T-helper 1 cell treated with Interleukin-12 subunit alpha and Interleukin-12 subunit beta and Interleukin-4 antibody, amounts not matched to agents 30 μg/mL and 1 μg/mL, for 36 hours (primary cell): ENCODE data around the gene DEFB131A.
"Not testable (repeated sequence)": the region's sequence is repeated elsewhere in the genome, so short reads cannot be mapped to it uniquely, and the experiment has no call there.

ENCODE experiments used
- H3K27ac Mint-ChIP-seq: one replicate; pipeline ENCODE4 v1.8.0; 2021; ENCODE audit warnings: mild to moderate bottlenecking, mixed read lengths
- H3K27me3 Mint-ChIP-seq: one replicate; pipeline ENCODE4 v1.8.0; 2021; ENCODE audit warnings: low read depth, mixed read lengths
- H3K36me3 Mint-ChIP-seq: one replicate; pipeline ENCODE4 v1.8.0; 2021; ENCODE audit warnings: low read depth, mixed read lengths
- H3K4me1 Mint-ChIP-seq: one replicate; pipeline ENCODE4 v1.8.0; 2021; ENCODE audit warnings: low read depth, mixed read lengths
- H3K4me3 Mint-ChIP-seq: one replicate; pipeline ENCODE4 v1.8.0; 2021; ENCODE audit warnings: mild to moderate bottlenecking, moderate library complexity, mixed read lengths
- H3K9me3 Mint-ChIP-seq: one replicate; pipeline ENCODE4 v1.8.0; 2021; ENCODE audit warnings: mixed read lengths

The DEFB131A gene

DNA sequence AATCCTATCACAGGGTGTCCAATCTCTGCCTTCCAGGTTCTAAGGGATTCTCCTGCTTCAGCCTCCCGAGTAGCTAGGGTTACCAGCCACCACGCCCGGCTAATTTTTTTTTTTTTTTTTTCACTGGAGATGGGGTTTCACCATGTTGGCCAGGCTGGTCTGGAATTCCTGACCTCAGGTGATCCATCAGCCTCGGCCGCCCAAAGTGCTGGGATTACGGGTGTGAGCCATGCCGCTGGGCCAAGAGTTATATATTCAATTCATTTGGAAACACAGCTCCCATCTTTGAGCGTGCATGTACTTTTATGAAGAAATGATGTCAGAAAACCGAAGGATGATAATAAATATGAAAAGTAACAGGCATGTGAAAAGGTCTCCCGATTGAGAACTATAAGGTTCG is 38.7 kb downstream of the DEFB131A start:
- not testable (repeated sequence) for H3K4me3 Mint-ChIP-seq, H3K27ac Mint-ChIP-seq, H3K36me3 Mint-ChIP-seq, H3K4me1 Mint-ChIP-seq, H3K27me3 Mint-ChIP-seq, H3K9me3 Mint-ChIP-seq

- not testable (repeated sequence) for H3K27ac Mint-ChIP-seq, H3K4me1 Mint-ChIP-seq, H3K27me3 Mint-ChIP-seq, H3K36me3 Mint-ChIP-seq, H3K9me3 Mint-ChIP-seq, H3K4me3 Mint-ChIP-seq
These were observed 39.5 kb downstream of the DEFB131A start for GRCh38 chr4:9483682-9484081.

DNA sequence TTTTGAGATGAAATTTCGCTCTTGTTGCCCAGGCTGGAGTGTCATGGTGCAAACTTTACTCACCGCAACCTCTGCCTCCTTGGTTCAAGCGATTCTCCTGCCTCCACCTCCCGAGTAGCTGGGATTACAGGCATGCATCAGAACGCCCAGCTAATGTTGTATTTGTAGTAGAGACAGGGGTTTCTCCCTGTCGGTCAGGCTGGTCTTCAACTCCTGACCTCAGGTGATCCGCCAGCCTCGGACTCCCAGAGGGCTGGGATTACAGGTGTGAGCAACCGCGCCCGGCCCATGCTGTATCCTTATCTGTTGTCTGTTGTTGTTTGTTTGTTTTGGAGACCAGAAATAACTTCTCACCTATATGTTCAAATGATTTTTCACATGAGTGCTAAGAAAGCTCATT is 42.7 kb downstream of the DEFB131A start:
- H3K27ac Mint-ChIP-seq, H3K9me3 Mint-ChIP-seq, H3K4me1 Mint-ChIP-seq, H3K36me3 Mint-ChIP-seq, H3K27me3 Mint-ChIP-seq, H3K4me3 Mint-ChIP-seq: not testable (repeated sequence)

DNA sequence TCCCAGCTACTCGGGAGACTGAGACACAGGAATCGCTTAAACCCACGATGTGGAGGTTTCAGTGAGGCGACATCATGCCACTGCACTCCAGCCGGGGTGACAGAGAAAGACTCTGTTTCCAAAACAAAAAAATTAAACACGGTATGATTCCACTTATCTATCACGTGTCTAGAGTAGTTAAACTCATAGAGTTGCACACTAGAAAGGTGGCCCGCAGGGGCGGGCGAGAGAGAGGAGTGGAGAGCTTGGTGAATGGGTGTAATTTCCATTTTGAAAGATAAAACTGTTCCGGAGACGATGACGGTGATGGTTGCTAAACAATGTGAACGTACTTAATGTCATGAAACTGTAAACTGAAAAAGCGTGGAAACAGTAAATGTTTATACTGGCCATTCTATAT is 44.6 kb downstream of the DEFB131A start:
- not testable (repeated sequence) for H3K4me1 Mint-ChIP-seq, H3K27ac Mint-ChIP-seq, H3K36me3 Mint-ChIP-seq, H3K9me3 Mint-ChIP-seq, H3K27me3 Mint-ChIP-seq, H3K4me3 Mint-ChIP-seq

DNA sequence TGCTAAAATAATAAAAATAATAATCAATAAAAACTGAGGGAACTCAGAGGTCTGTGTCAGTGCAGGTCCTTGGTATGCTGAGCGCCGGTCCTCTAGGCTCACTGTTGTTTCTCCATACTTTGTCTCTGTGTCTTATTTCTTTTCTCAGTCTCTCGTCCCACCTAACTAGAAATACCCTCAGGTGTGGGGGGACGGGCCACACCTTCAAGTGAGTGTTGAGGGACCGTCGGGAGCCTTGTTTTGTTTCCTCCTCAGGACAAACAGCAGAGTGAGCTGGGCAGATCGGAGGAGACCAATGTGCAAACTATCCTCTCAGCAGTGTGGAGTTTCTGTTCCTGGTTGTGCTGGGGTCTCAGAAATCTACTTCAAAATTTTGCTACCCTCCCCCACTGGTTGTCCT is 46.3 kb downstream of the DEFB131A start:
- not testable (repeated sequence) for H3K27me3 Mint-ChIP-seq, H3K9me3 Mint-ChIP-seq, H3K36me3 Mint-ChIP-seq, H3K4me1 Mint-ChIP-seq, H3K4me3 Mint-ChIP-seq, H3K27ac Mint-ChIP-seq

DNA sequence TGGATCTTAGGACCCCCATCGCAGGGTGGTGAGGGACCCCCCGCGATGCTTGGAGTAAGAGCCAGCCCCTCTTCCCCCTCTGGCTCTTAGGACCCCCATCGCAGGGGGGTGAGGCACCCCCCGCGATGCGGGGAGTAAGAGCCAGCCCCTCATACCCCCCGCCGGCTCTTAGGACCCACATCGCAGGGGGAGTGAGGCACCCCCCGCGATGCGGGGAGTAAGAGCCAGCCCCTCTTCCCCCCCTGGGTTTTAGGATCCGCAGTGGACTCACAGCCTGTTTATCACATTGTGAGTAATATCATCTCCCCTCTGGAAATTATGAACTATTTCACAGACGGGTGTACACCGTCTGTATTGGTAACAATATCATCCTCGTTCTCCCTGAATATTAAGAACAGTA is 46.8 kb downstream of the DEFB131A start:
- not testable (repeated sequence) for H3K27ac Mint-ChIP-seq, H3K36me3 Mint-ChIP-seq, H3K9me3 Mint-ChIP-seq, H3K27me3 Mint-ChIP-seq, H3K4me3 Mint-ChIP-seq, H3K4me1 Mint-ChIP-seq

GRCh38 chr4:9493589-9493988 is 49.4 kb downstream of the DEFB131A start:
- not testable (repeated sequence) for H3K4me1 Mint-ChIP-seq, H3K27ac Mint-ChIP-seq, H3K36me3 Mint-ChIP-seq, H3K9me3 Mint-ChIP-seq, H3K4me3 Mint-ChIP-seq
- H3K27me3 Mint-ChIP-seq = peaks cover 13% of the 10 kb centered on the region

DNA sequence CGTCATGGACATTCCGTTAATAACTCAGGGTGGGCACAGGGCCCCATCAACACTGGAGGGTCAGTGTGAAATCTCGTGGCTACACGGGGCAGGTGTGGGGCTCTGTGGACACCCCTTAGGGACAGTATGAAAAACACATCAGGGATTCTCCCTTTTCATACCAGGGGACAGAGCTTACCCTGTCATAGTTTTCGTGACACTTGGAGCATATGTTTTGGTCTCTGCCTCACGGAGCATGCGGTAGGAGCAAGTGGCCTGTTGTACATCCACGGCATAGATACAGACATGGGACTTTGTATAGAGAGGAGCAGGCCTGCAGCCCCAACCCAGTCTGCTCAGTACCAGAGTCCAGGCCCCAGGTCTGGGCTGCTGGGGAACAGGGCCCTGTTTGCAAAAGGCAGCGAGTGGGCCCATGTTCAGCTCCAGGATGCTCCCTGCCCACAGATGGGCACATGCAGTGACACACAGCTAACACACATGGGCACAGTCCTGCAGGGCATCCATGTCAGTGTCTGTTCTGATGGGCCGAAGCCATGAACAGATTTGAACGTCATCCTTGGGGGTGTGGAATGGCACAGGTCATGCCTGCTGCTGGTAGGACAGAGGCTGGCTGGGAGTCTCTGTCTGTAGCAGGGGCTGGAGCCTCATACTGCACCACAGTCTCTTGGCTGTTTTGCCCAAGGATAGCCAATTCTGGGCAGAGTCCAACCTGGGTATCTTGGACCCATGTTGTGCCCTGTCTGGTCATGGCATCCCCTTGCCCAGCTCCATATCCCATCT is 50.2 kb downstream of the DEFB131A start:
- peaks cover 17% of the 10 kb centered on the region for H3K27me3 Mint-ChIP-seq
- H3K9me3 Mint-ChIP-seq, H3K27ac Mint-ChIP-seq, H3K4me3 Mint-ChIP-seq, H3K4me1 Mint-ChIP-seq, H3K36me3 Mint-ChIP-seq: not testable (repeated sequence)

GRCh38 chr4:9495443-9495842 is 51.2 kb downstream of the DEFB131A start:
- not testable (repeated sequence) for H3K4me3 Mint-ChIP-seq, H3K4me1 Mint-ChIP-seq, H3K36me3 Mint-ChIP-seq, H3K27ac Mint-ChIP-seq, H3K9me3 Mint-ChIP-seq
- H3K27me3 Mint-ChIP-seq = peaks cover 17% of the 10 kb centered on the region

GRCh38 chr4:9497575-9498467 is 53.6 kb downstream of the DEFB131A start:
- peaks cover 17% of the 10 kb centered on the region for H3K27me3 Mint-ChIP-seq
- not testable (repeated sequence) for H3K27ac Mint-ChIP-seq, H3K4me1 Mint-ChIP-seq, H3K9me3 Mint-ChIP-seq, H3K4me3 Mint-ChIP-seq, H3K36me3 Mint-ChIP-seq

DNA sequence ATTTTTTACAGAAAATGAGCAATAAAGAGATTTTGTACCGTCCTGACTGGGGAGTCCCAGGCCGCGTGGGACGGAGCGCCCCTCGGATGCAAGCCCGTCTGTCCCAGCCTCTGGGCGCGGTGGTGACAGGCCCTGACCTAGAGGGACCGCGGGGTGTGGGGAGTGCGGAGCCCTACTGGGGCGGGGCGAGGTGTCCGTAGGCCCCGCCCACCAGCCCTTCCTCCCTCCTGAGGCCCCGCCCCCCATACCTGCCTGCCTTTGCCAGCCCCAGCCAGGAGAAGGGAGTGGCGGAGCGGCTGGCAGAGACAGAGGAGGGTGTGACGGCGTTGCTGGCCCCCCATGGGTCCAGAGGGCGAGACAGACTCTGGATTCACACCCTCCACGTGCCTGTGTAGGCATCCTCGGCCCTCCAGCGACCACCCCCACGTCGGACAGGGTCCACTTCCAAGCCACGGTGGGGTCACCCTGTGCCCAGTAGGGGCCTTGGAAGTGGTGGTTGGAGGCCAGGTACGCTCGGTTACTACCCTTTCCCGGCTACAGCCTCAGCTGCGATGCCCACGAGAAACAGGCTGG is 54.3 kb downstream of the DEFB131A start:
- H3K4me3 Mint-ChIP-seq, H3K4me1 Mint-ChIP-seq, H3K9me3 Mint-ChIP-seq, H3K27ac Mint-ChIP-seq, H3K36me3 Mint-ChIP-seq: not testable (repeated sequence)
- H3K27me3 Mint-ChIP-seq = peaks cover 17% of the 10 kb centered on the region

- H3K27ac Mint-ChIP-seq, H3K4me3 Mint-ChIP-seq, H3K36me3 Mint-ChIP-seq, H3K9me3 Mint-ChIP-seq, H3K4me1 Mint-ChIP-seq: not testable (repeated sequence)
- H3K27me3 Mint-ChIP-seq = peaks cover 17% of the 10 kb centered on the region
These were observed 55.8 kb downstream of the DEFB131A start for GRCh38 chr4:9499974-9500487.
